HG03460 (cell line): Measurements from ENCODE around the gene CACNA1B.
"Not testable (repeated sequence)": the region's sequence is repeated elsewhere in the genome, so short reads cannot be mapped to it uniquely, and the experiment has no call there.

Source experiments
- ATAC-seq: cut with Tn5 transposase; IDR thresholded peaks from one replicate; pipeline ENCODE4 v1.9.1; 2021; ENCODE audit not compliant: unreplicated experiment

The CACNA1B gene

GRCh38 chr9:138085568-138085967 lies 208.0 kb downstream of the CACNA1B start:
- ATAC-seq = no peak

GRCh38 chr9:138092057-138092456 lies 214.5 kb downstream of the CACNA1B start:
- not testable (repeated sequence) for ATAC-seq

- ATAC-seq = no peak
Measured at GRCh38 chr9:138094028-138094427, 216.4 kb downstream of the CACNA1B start.

- ATAC-seq = no peak
Measured at GRCh38 chr9:138095813-138096518, 218.4 kb downstream of the CACNA1B start.

GRCh38 chr9:138096519-138096845 lies 218.9 kb downstream of the CACNA1B start:
- ATAC-seq = no peak

GRCh38 chr9:138097501-138097991 lies 220.0 kb downstream of the CACNA1B start:
- no peak for ATAC-seq

- no peak for ATAC-seq
Measured at GRCh38 chr9:138098116-138098907, 220.7 kb downstream of the CACNA1B start.

GRCh38 chr9:138098908-138099791 lies 221.6 kb downstream of the CACNA1B start:
- ATAC-seq = no peak

GRCh38 chr9:138099803-138100598 lies 222.4 kb downstream of the CACNA1B start:
- no peak for ATAC-seq

- no peak for ATAC-seq
Measured at GRCh38 chr9:138100711-138101350, 223.2 kb downstream of the CACNA1B start.

- ATAC-seq = no peak
Measured at GRCh38 chr9:138101444-138102234, 224.1 kb downstream of the CACNA1B start.

GRCh38 chr9:138102246-138103051 lies 224.9 kb downstream of the CACNA1B start:
- ATAC-seq = no peak

- no peak for ATAC-seq
Measured at GRCh38 chr9:138103111-138103848, 225.7 kb downstream of the CACNA1B start.

GRCh38 chr9:138103849-138104206 lies 226.2 kb downstream of the CACNA1B start:
- no peak for ATAC-seq

- ATAC-seq = no peak
Measured at GRCh38 chr9:138104251-138105122, 226.9 kb downstream of the CACNA1B start.

GRCh38 chr9:138105123-138105415 lies 227.5 kb downstream of the CACNA1B start:
- no peak for ATAC-seq
